CD14-positive monocyte (primary cell): ENCODE data around the gene TMEM151B. TPM values are rescaled to one million over a fixed set of nuclear protein-coding genes. Genes with fewer than 3 reads are reported as not detected.

Experiments used
- DNase-seq, 3 donors: peaks; one replicate each; pipeline ENCODE4 v3.0.0-alpha.2; 2011 to 2022
- H2AFZ ChIP-seq: 2 replicates; pipeline ENCODE4 v1.6.0; 2012; ENCODE audit warnings: mild to moderate bottlenecking, low read depth, low read length, inconsistent platforms; ENCODE audit not compliant: insufficient read depth, poor library complexity, severe bottlenecking
- H3K27ac ChIP-seq, 2 donors: 1 replicate in 1 of 2; 2 replicates in 1 of 2; pipeline ENCODE4 v1.5.1; 2012 to 2013; ENCODE audit warnings: low read length in 2 of 2, control low read depth in 1 of 2, inconsistent platforms in 1 of 2, low read depth in 1 of 2, mild to moderate bottlenecking in 1 of 2
- H3K27me3 ChIP-seq, 2 donors: one replicate each; pipeline versions ENCODE4 v1.6.0 to v1.6.1; 2011 to 2013; ENCODE audit warnings: low read length in 2 of 2; ENCODE audit not compliant: control insufficient read depth in 2 of 2, insufficient read depth in 2 of 2
- H3K36me3 ChIP-seq, 2 donors: replicated peaks in 1 of 2; 1 replicate in 1 of 2; 2 replicates in 1 of 2; pipeline versions ENCODE4 v1.5.1 to v1.6.1; 2012 to 2013; ENCODE audit warnings: low read length in 2 of 2, control low read depth in 1 of 2, inconsistent platforms in 1 of 2, mild to moderate bottlenecking in 1 of 2; ENCODE audit not compliant: insufficient read depth in 2 of 2, control insufficient read depth in 1 of 2
- H3K4me1 ChIP-seq, 2 donors: 1 replicate in 1 of 2; 2 replicates in 1 of 2; pipeline versions ENCODE4 v1.5.1 to v1.6.1; 2012 to 2013; ENCODE audit warnings: low read length in 2 of 2, control low read depth in 1 of 2, inconsistent platforms in 1 of 2, mild to moderate bottlenecking in 1 of 2, moderate library complexity in 1 of 2; ENCODE audit not compliant: insufficient read depth in 2 of 2, control insufficient read depth in 1 of 2
- H3K4me2 ChIP-seq: replicated peaks from 2 replicates; pipeline ENCODE3; 2012; ENCODE audit warnings: low read length, moderate library complexity, mild to moderate bottlenecking; ENCODE audit not compliant: poor library complexity, severe bottlenecking; ENCODE audit errors: extremely low read depth
- H3K4me3 ChIP-seq, 3 experiments: fragments of 200-600 bp in 1 of 3; sonication (generic) in 1 of 3; replicated peaks in 1 of 3; 1 replicate in 2 of 3; 2 replicates in 1 of 3; pipeline ENCODE4 v1.5.1; 2011 to 2013; ENCODE audit warnings: low read length in 3 of 3, mild to moderate bottlenecking in 3 of 3, control low read depth in 2 of 3, low read depth in 2 of 3, inconsistent platforms in 1 of 3, moderate library complexity in 1 of 3
- H3K79me2 ChIP-seq: 2 replicates; pipeline ENCODE4 v1.6.0; 2012; ENCODE audit warnings: mild to moderate bottlenecking, control low read depth, inconsistent platforms, low read length, moderate library complexity; ENCODE audit not compliant: insufficient read depth
- H3K9ac ChIP-seq: 2 replicates; pipeline ENCODE4 v1.6.0; 2017; ENCODE audit warnings: low read length, mild to moderate bottlenecking; ENCODE audit not compliant: insufficient read depth, poor library complexity, severe bottlenecking
- H3K9me3 ChIP-seq, 2 donors: replicated peaks in 1 of 2; 1 replicate in 1 of 2; 2 replicates in 1 of 2; pipeline versions ENCODE4 v1.5.1 to v1.6.1; 2012 to 2013; ENCODE audit warnings: low read length in 2 of 2, control low read depth in 1 of 2; ENCODE audit not compliant: control insufficient read depth in 1 of 2, insufficient read depth in 1 of 2
- H4K20me1 ChIP-seq: 2 replicates; pipeline ENCODE4 v1.6.0; 2012; ENCODE audit warnings: mild to moderate bottlenecking, low read length, control low read depth, moderate library complexity; ENCODE audit not compliant: insufficient read depth
- H3K27ac Mint-ChIP-seq, 7 donors: one replicate each; pipeline ENCODE4 v1.8.0; 2020; ENCODE audit warnings: mild to moderate bottlenecking in 7 of 7, mixed read lengths in 7 of 7, moderate library complexity in 6 of 7, inconsistent platforms in 2 of 7
- H3K27me3 Mint-ChIP-seq, 3 donors: one replicate each; pipeline ENCODE4 v1.8.0; 2021 to 2022; ENCODE audit warnings: low read depth in 3 of 3, mild to moderate bottlenecking in 3 of 3, mixed read lengths in 3 of 3, moderate library complexity in 3 of 3, inconsistent platforms in 1 of 3
- H3K36me3 Mint-ChIP-seq, 2 donors: one replicate each; pipeline ENCODE4 v1.8.0; 2020; ENCODE audit warnings: mixed read lengths in 2 of 2, inconsistent platforms in 1 of 2, mild to moderate bottlenecking in 1 of 2
- H3K4me1 Mint-ChIP-seq: one replicate; pipeline ENCODE4 v1.8.0; 2020; ENCODE audit warnings: mild to moderate bottlenecking, mixed read lengths
- H3K4me3 Mint-ChIP-seq, 2 donors: one replicate each; pipeline ENCODE4 v1.8.0; 2020; ENCODE audit warnings: mild to moderate bottlenecking in 2 of 2, mixed read lengths in 2 of 2, moderate library complexity in 1 of 2
- H3K9me3 Mint-ChIP-seq, 7 donors: one replicate each; pipeline ENCODE4 v1.8.0; 2020 to 2022; ENCODE audit warnings: mixed read lengths in 7 of 7, mild to moderate bottlenecking in 6 of 7, moderate library complexity in 6 of 7, inconsistent platforms in 2 of 7
- CTCF ChIP-seq: fragments of 200-600 bp; IDR thresholded peaks from one replicate; pipeline ENCODE4 v1.8.0; 2022; ENCODE audit warnings: antibody characterized with exemption, mild to moderate bottlenecking
- WGBS: methylation state at CpG from one replicate; pipeline ENCODE4 v1.1.5; 2013; ENCODE audit warnings: missing lambda C conversion rate; ENCODE audit not compliant: insufficient coverage; 5-methylcytosine and 5-hydroxymethylcytosine counted together
- intact Hi-C, 2 donors: fragments of 100-400 bp; cut with micrococcal nuclease; formaldehyde crosslinking; loops; one replicate each; pipeline versions ENCODE4 v1.15.0 to v1.15.1; 2023
- polyA plus RNA-seq, 3 donors: library from polyadenylated mRNA; depleted of rRNA in 1 of 3; unstranded in 2 of 3; stranded (reverse) in 1 of 3; fragments of 300-500 nt in 2 of 3; fragments of >200 nt in 1 of 3; fragmentation: Illumina TruSeq in 2 of 3; gene quantifications; 1 replicate in 2 of 3; 2 replicates in 1 of 3; pipeline ENCODE4 v1.2.3, GENCODE V29; 2012 to 2021

Gene TMEM151B
- polyA plus RNA-seq, 3 donors: not detected

DNA sequence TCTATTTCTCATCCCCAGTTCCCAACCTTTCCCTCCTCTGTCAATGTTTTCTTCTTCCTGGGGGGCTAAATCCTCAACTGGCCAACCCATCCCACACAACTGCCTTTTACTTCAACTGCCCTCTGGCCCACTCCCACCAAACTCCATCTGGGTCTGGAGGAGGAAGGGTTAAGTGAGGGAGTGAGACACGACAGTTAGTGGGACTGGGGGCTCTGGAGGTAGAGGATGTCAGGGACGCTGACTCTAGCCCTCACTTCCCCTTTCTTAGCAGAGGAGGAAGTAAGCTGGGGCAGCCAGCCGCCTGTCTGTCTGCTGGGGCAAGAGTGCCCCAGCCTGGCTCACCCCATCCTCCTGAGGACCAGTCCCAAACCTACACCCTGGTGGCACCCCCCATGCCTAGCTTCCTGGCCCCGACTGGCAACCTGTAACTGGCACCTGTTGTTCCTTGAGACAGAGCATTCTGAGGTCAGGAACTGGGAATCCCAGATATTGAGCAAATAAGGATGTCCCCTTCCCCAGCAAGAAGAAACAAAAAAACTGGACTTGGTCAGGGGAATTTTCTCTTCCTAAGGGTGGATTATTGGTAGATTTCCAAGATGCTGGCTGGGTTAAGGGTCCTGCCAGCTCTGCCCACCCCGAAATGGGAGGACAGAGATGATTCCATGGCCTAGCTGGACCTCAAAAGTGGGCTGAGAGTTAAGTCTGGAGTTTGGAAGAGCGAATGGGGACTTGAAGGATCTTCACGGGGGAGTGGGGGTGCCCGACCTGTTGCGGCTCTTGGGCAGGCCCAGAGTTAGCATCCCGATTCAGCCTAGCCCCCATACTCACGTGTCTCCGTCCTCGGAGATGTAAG is 5.9 kb upstream of the TMEM151B start:
- intact Hi-C loops: loop anchor here (5.0 to 10.0 kb wide), 3 partner anchors 48 to 470 kb away; partner anchors contain the start of genes AARS2 (in 2 of the 2) and CDC5L (in 1 of the 2)
- Histone ChIP-seq H3K4me1 (peaks cover 38 to 53% of the 10 kb centered on the region in 2 donors), H3K79me2 (peaks cover 57% of the 10 kb centered on the region), H2AFZ (no peak overlapping the region), H3K4me3 (peak overlapping the region; percentile 75 to 99 (median 90)), H3K27ac (peak overlapping the region; percentile 96 to 99), H4K20me1 (peaks cover 59% of the 10 kb centered on the region), H3K9ac (peak overlapping the region; percentile 96), H3K4me2 (peak overlapping the region; percentile 98), H3K9me3 (no peaks in the 10 kb centered on the region), H3K36me3 (peaks cover 32 to 33% of the 10 kb centered on the region in 2 donors), H3K27me3 (peaks cover 7 to 15% of the 10 kb centered on the region in 2 donors)
- WGBS: 0% methylated on average over 9 of the region's 13 CpGs
- DNase-seq: peak; percentile 89 to 95 (median 94)
- Mint-ChIP-seq H3K9me3 (no peaks in the 10 kb centered on the region), H3K27me3 (peaks cover 12 to 20% (median 17%) of the 10 kb centered on the region in 3 donors), H3K4me3 (peak overlapping the region; percentile 99), H3K36me3 (peaks cover 33 to 42% of the 10 kb centered on the region in 2 donors), H3K27ac (peak overlapping the region; percentile 98 to 100 (median 99)), H3K4me1 (peaks cover 54% of the 10 kb centered on the region)
- TF ChIP-seq CTCF: no peak

- H3K79me2 ChIP-seq: peaks cover 52% of the 10 kb centered on the region
Observed at GRCh38 chr6:44265007-44265721, 5.1 kb upstream of the TMEM151B start, which contains the start of gene NFKBIE. NFKBIE (minus strand) TSS chr6:44265551; CDS start chr6:44265346, 205 bp downstream.

More at GRCh38 chr6:44265007-44265721, 5.1 kb upstream of the TMEM151B start, which contains the start of gene NFKBIE:
- WGBS: under 1% methylated on average over 53 of the region's 72 CpGs
- H3K36me3 Mint-ChIP-seq: peaks cover 30 to 37% of the 10 kb centered on the region in 2 donors
- H3K4me3 ChIP-seq: peak within 1 kb of the TSS; percentile 75 to 99 (median 90)
- peak; percentile 94 to 96 (median 96) for DNase-seq
- H3K27me3 Mint-ChIP-seq: peaks cover 20 to 27% (median 24%) of the 10 kb centered on the region in 3 donors
- no peak within 1 kb of the TSS for H2AFZ ChIP-seq
- peaks cover 15 to 23% of the 10 kb centered on the region in 2 donors for H3K27me3 ChIP-seq
- H3K4me2 ChIP-seq: peak within 1 kb of the TSS; percentile 98
- peak within 1 kb of the TSS; percentile 96 for H3K9ac ChIP-seq
- H3K27ac ChIP-seq: peak within 1 kb of the TSS; percentile 96 to 99
- peaks cover 46 to 61% of the 10 kb centered on the region in 2 donors for H3K4me1 ChIP-seq
- H3K9me3 ChIP-seq: no peaks in the 10 kb centered on the region
- TF ChIP-seq CTCF: peak; percentile 26
- H3K27ac Mint-ChIP-seq: peak within 1 kb of the TSS; percentile 98 to 100 (median 99)
- H3K36me3 ChIP-seq: peaks cover 24 to 25% of the 10 kb centered on the region in 2 donors
- H4K20me1 ChIP-seq: peaks cover 51% of the 10 kb centered on the region
- H3K4me1 Mint-ChIP-seq: peaks cover 59% of the 10 kb centered on the region
- intact Hi-C loops: loop anchor here (5.0 to 10.0 kb wide), 3 partner anchors 47 to 470 kb away; partner anchors contain the start of genes AARS2 (in 2 of the 2) and CDC5L (in 1 of the 2)
- H3K4me3 Mint-ChIP-seq: peak within 1 kb of the TSS; percentile 99
- H3K9me3 Mint-ChIP-seq: peaks cover 0 to 5% (median 5%) of the 10 kb centered on the region in 7 donors
